Upper lobe of right lung (tissue), 1 donor: ENCODE data around the gene PRKCB. TPM values are rescaled to one million over a fixed set of nuclear protein-coding genes. Genes with fewer than 3 reads are reported as not detected.
A peak's percentile ranks its signal among the peaks of the same experiment; 100 is the strongest.

Experiments
- ATAC-seq: fragments of 200-7000 bp; cut with Tn5 transposase; one replicate; pipeline ENCODE4 v1.9.1; 2020; ENCODE audit warnings: mild to moderate bottlenecking, moderate library complexity
- DNase-seq: peaks from one replicate; pipeline ENCODE4 v3.0.0-alpha.2; 2020
- H3K27ac ChIP-seq: fragments of 200-600 bp; one replicate; pipeline ENCODE4 v1.8.0; 2022
- H3K27me3 ChIP-seq: fragments of 200-600 bp; one replicate; pipeline ENCODE4 v1.8.0; 2022; ENCODE audit warnings: mild to moderate bottlenecking
- H3K36me3 ChIP-seq: fragments of 200-600 bp; one replicate; pipeline ENCODE4 v1.8.0; 2022
- H3K4me1 ChIP-seq: fragments of 200-600 bp; one replicate; pipeline ENCODE4 v1.8.0; 2022
- H3K4me3 ChIP-seq: fragments of 200-600 bp; one replicate; pipeline ENCODE4 v1.8.0; 2022; ENCODE audit warnings: mild to moderate bottlenecking
- H3K9me3 ChIP-seq: fragments of 200-600 bp; one replicate; pipeline ENCODE4 v1.8.0; 2022
- CTCF ChIP-seq: fragments of 200-600 bp; IDR thresholded peaks from one replicate; pipeline ENCODE4 v1.8.0; 2022; ENCODE audit warnings: antibody characterized with exemption
- intact Hi-C: fragments of 100-400 bp; cut with DNase I; formaldehyde crosslinking; loops from one replicate; pipeline ENCODE4 v1.11.0; 2022
- total RNA-seq: library from RNA; stranded (reverse); fragmentation: NEBNext Ultra II Directional; extraction: Animal tissue kit (Norgen Biotek cat#: 25700); gene quantifications from one replicate; pipeline ENCODE4 v1.2.1, GENCODE V29; 2021
- donor health status: DM: no; HTN: yes; CAD: no; lungs with severe emphysema.

PRKCB gene
- total RNA-seq, 1 donor from 2014 or later = 25.2 TPM

GRCh38 chr16:23948949-23949411 is 113.2 kb downstream of the PRKCB start:
- ATAC-seq (no peak), DNase-seq (no peak)
- no peak for TF ChIP-seq CTCF
- H3K36me3 ChIP-seq = no peaks in the 10 kb centered on the region
- no peaks in the 10 kb centered on the region for H3K27me3 ChIP-seq
- H3K27ac ChIP-seq = no peak overlapping the region
- H3K9me3 ChIP-seq = no peaks in the 10 kb centered on the region
- H3K4me1 ChIP-seq = no peaks in the 10 kb centered on the region
- H3K4me3 ChIP-seq = no peak overlapping the region
- intact Hi-C loops = no loop called here

- ATAC-seq = peak; percentile 33
- TF ChIP-seq CTCF = no peak
- Histone ChIP-seq H3K27me3 (no peaks in the 10 kb centered on the region), H3K4me1 (no peaks in the 10 kb centered on the region), H3K27ac (peak overlapping the region; percentile 51), H3K4me3 (no peak overlapping the region), H3K9me3 (no peaks in the 10 kb centered on the region), H3K36me3 (no peaks in the 10 kb centered on the region)
- DNase-seq = peak; percentile 71
- intact Hi-C loops = no loop called here
Observed at GRCh38 chr16:23949630-23950290, 114.0 kb downstream of the PRKCB start.

- intact Hi-C loops = no loop called here
- Histone ChIP-seq H3K27ac (peak overlapping the region; percentile 51), H3K9me3 (no peaks in the 10 kb centered on the region), H3K27me3 (no peaks in the 10 kb centered on the region), H3K4me3 (no peak overlapping the region), H3K36me3 (no peaks in the 10 kb centered on the region), H3K4me1 (no peaks in the 10 kb centered on the region)
- no peak for ATAC-seq
- DNase-seq = no peak
- TF ChIP-seq CTCF = no peak
Observed at GRCh38 chr16:23950291-23950894, 114.6 kb downstream of the PRKCB start.

- Histone ChIP-seq H3K27me3 (no peaks in the 10 kb centered on the region), H3K27ac (no peak overlapping the region), H3K4me1 (no peaks in the 10 kb centered on the region), H3K4me3 (no peak overlapping the region), H3K36me3 (no peaks in the 10 kb centered on the region), H3K9me3 (no peaks in the 10 kb centered on the region)
- ATAC-seq = peak; percentile 12
- intact Hi-C loops = no loop called here
- no peak for DNase-seq
- TF ChIP-seq CTCF = no peak
Observed at GRCh38 chr16:23950898-23951297, 115.1 kb downstream of the PRKCB start.

GRCh38 chr16:23952128-23952970 is 116.6 kb downstream of the PRKCB start:
- Histone ChIP-seq H3K27me3 (no peaks in the 10 kb centered on the region), H3K36me3 (no peaks in the 10 kb centered on the region), H3K27ac (no peak overlapping the region), H3K4me1 (no peaks in the 10 kb centered on the region), H3K9me3 (no peaks in the 10 kb centered on the region), H3K4me3 (no peak overlapping the region)
- intact Hi-C loops = no loop called here
- TF ChIP-seq CTCF = no peak
- ATAC-seq (peak; percentile 84), DNase-seq (no peak)
